NCI-H446 (cell line): ENCODE results near the gene EME2.
"Not testable (repeated sequence)": the region's sequence is repeated elsewhere in the genome, so short reads cannot be mapped to it uniquely, and the experiment has no call there.

ENCODE experiments used
- DNase-seq, 2 experiments: peaks; one replicate each; lab custom pipeline; 2025; lab: John Stamatoyannopoulos, UW

EME2 gene, protein sequence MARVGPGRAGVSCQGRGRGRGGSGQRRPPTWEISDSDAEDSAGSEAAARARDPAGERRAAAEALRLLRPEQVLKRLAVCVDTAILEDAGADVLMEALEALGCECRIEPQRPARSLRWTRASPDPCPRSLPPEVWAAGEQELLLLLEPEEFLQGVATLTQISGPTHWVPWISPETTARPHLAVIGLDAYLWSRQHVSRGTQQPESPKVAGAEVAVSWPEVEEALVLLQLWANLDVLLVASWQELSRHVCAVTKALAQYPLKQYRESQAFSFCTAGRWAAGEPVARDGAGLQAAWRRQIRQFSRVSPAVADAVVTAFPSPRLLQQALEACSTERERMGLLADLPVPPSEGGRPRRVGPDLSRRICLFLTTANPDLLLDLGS

GRCh38 chr16:1772362-1772907 is at the start of gene EME2:
EME2 (plus strand) TSS chr16:1772810; CDS start chr16:1773228, 418 bp downstream.
- no peak for DNase-seq

DNA sequence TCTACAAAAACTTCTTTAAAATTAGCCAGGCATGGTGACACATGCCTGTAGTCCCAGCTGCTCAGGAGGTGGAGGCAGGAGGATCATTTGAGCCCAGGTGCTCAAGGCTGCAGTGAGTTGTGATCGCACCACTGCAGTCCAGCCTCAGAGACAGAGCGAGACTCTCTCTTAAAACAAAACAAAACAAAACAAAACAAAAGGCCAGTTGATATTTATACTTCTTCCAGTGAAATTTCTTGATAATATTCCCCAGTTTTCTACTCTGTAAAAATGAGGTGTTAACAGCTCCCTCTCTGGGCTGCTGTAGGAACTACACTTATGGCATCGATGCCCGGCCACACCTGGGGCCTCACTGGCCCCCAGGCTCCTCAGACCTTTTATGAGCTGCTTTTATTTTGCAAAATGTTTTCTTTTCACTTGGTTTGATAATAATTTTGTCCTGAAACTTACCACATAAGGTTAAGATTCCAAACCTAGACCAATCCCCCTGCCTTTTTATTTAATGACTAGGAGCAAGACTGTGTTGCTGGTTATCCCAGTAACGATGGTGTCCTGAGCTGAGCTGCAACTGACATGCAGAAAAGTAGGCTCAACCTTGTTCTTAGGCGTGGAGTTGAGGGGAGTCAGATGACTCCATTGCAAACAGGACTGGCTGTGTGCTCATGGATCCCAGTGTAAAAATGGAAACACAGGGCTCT is 49.0 kb upstream of the EME2 start:
- DNase-seq, result peak in 1 of 2 experiments; percentile 19

GRCh38 chr16:1724491-1724890 is 48.1 kb upstream of the EME2 start:
- DNase-seq, result no peak

GRCh38 chr16:1726661-1727502 is 45.7 kb upstream of the EME2 start:
- no peak for DNase-seq

DNA sequence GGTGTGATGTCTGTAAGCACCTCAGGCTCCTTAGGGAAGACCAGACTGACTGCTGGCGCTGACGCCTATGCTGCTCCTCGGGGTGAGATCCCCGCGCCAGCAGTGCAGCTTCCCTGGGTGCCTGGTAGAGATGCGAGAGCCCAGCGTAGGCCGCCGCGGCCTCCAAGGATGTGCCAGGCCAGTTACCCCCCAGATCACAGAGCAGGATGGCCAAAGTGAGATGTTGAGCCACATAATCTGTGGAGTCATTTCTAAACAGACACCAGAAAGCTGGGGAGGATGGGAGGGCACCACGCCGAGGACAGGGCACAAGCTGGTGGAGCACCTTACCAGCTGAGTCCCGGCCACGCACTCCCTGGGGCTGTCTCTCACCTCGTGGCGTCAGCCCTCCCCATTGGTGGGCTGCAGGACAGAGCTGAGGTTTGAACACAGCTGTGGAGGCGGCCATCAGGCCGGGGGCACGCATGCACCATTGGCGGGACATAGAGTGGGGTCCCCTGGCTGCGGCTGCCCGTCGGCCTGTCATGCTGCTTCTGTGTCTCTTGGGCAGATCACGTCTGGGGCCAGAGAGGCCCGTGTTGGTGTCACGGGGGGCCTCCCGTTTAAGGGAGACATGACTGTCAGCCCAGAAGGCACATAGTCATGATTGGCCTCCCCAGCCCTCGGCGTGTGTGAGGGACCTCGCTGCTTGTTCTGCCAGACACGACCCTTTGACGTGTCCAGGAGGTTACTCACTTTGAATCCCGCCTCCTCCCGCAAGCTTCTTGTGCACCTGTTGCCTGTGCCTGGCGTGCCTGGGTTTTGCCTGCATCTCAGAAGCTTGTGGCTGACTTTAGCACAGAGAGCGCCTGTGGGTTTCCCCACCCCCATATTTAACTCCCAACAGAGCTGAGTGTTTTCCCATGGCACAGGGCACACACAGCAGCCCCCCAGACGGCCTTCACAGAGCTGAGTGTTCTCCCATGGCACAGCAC is 44.7 kb upstream of the EME2 start:
- no peak for DNase-seq

GRCh38 chr16:1729026-1729425 is 43.6 kb upstream of the EME2 start:
- DNase-seq, result no peak

DNA sequence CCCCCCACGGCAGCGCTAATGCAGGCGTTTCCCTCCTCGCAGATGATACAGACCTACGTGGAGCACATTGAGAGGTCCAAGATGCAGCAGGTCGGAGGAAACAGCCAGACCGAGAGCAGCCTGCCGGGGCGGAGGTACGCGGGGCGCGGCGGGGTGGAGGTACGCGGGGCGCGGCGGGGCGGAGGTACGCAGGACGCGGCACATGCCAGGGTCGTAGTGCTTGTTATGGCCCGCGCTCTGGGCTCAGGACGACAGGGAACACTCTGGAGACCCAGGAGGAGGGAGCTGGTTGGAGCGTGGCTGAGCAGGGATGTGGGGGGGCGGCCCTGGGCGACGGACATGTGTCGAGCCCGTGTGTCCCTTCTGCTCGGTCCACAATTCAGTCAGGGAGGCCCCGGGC is 43.2 kb upstream of the EME2 start:
- no peak for DNase-seq

GRCh38 chr16:1731073-1731472 is 41.5 kb upstream of the EME2 start:
- DNase-seq, result no peak

DNA sequence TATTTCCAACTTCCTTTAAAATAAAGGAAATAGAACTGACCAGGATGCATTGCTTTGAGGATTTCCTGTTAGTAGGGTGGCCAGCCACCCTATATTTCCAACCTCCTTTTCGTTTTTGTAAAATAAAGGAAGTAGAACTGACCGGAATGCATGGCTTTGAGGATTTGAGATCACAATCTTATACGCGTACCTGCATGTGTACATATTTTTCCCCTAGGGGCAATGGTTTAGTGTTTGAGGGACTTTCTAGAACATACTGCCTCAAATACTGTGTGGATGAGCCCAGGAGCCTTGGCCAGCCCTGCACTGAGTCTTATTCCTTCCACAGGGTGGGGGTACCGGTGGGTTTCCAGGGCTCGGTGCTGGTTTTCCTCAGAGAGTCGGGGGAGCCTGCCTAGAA is 41.0 kb upstream of the EME2 start:
- DNase-seq, result no peak

DNA sequence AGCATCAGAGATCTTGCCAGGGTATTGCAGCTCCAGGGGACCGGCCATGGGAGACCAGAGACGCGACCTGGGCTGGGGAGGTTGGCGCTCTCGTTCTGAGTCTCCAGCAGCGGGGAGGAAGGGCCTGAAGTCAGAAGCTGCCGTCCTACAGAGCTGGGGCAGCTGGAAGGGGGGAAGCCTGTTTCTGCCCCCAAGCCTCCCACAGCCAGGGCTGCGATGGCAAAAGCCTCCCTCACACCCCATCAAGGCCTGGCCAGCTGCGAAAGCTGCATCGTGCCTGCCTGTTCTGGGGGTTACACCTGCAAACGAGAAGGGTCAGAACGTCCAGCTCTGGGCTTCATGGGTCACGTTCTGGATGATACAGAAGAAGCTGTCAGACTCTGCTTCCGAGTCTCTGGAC is 40.5 kb upstream of the EME2 start:
- DNase-seq, result no peak

- DNase-seq, result not testable (repeated sequence)
Measured at GRCh38 chr16:1732551-1732987, 40.0 kb upstream of the EME2 start.

- DNase-seq, result no peak
Measured at GRCh38 chr16:1734123-1734522, 38.5 kb upstream of the EME2 start.

DNA sequence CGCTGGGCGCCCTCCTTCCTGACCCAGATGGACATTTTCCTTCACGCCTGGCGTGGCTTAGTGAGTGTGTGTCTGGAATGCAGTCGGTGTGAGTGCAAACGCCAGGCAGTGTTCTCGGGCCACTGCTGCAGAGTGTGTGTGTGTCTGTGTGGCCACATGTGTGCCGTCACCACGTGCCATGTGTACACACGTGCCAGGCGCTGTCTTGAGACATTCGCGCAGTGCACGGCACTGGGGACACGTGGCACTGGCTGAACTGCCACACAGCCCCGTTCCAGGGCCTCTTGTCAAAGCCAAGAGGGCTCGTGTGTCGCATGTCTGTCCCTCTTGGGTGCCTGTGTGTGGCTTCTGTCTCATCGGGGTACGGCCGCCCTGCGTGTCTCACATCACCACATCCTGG is 37.8 kb upstream of the EME2 start:
- DNase-seq, result no peak

- DNase-seq, result no peak
Measured at GRCh38 chr16:1740234-1740633, 32.4 kb upstream of the EME2 start.

- DNase-seq, result no peak
Measured at GRCh38 chr16:1740781-1741490, 31.7 kb upstream of the EME2 start.

DNA sequence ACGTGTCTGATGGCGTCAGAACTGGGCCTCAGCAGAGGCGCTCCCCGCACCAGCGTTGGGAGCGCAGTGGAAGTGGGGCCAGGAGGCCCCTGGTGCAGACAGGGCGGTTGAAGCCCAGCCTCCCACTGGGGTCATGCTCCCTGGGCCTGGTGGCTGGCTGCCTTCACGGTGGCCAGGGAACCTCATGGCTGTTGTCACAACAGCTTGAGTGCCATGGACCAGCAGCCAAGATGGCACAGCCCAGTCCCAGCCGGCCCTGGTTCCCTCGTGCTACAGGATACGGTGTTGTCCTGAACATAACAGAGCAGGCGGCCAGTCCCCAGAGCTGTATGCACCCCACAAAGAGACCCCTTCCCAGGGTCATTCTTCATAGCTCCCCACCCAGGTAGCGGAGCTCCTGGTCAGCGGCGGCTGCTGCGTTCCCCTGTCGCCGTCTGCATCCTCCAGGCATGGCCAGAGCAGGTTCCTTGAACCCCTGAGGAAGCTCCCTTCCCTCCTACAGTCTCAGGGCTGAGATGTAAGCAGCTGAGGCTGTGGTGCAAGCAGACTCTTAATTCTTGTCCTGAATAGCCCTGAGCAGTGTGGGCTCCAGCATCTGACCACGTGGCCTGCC is 31.0 kb upstream of the EME2 start:
- DNase-seq, result no peak

DNA sequence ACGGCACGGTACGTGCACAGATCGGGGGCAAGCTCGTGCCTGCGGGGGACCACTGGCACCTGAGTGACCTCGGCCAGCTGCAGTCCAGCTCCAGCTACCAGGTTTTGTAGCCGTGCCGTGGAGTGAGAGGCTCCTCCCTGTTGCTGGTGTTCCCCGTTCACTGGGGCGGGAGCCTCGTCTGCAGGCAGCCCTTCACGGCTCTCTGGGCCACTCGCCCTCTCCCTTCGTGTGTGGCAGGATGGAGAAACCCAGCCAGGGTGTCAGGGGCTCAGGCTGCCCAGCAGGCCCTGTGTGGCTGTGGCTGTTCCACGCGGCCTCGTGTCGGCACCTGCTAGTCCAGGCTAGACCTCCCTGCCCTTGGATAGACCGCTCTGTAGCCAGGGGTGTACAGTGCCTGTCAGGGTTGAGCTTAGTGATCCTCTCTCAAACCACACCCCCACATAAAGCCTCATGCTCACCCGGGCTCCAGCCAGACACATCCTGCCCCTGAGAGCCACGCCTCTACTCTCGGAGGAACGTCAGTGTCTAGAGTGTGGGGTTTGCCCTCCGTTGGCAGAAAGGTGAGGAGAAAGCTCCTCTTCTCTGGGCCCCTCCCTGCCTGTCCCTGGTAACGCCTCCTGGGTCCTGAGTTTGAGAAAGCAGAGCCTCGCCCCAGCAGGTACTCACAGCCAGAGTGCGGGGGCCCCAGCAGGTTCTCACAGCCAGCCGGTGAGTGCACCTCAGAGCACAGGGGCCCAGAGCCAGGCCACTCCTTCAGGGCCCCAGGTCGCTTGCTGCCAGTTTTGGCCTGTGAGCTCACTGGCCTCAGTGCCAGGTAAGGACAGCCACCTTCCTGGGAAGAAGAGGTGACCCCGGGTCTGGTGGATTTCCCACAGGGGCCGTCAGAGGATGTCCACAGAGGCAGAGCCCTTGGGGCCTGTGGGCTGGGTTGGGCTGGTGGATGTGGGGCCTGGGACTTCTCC is 29.0 kb upstream of the EME2 start:
- no peak for DNase-seq

- DNase-seq, result no peak
Measured at GRCh38 chr16:1744338-1744840, 28.2 kb upstream of the EME2 start.
